SU-DHL-6 (cell line): ENCODE results near the gene NIP7.

Source experiments
- CTCF ChIP-seq: fragments of 200-600 bp; sonication (generic); IDR thresholded peaks from one replicate; pipeline ENCODE4 v1.5.1; 2017; ENCODE audit warnings: antibody characterized with exemption, mild to moderate bottlenecking, low read length, moderate library complexity; ENCODE audit not compliant: insufficient read depth, poor library complexity, severe bottlenecking
- EZH2phosphoT487 ChIP-seq: fragments of 200-600 bp; sonication (generic), shearing (Covaris generic); conservative IDR thresholded peaks from 2 replicates; pipeline ENCODE4 v1.6.1; 2018; ENCODE audit warnings: mild to moderate bottlenecking, antibody characterized with exemption, low read length, moderate library complexity, mixed read lengths

GRCh38 chr16:69315486-69316311 lies 23.9 kb upstream of the NIP7 start:
- TF ChIP-seq CTCF = no peak
- TF ChIP-seq EZH2phosphoT487 = no peak
